HG02798 (cell line): ENCODE data around the gene SLC39A11.
"Not testable (repeated sequence)": the region's sequence is repeated elsewhere in the genome, so short reads cannot be mapped to it uniquely, and the experiment has no call there.

ENCODE experiments used
- ATAC-seq: cut with Tn5 transposase; IDR thresholded peaks from one replicate; pipeline ENCODE4 v1.9.1; 2021; ENCODE audit warnings: mild to moderate bottlenecking; ENCODE audit not compliant: unreplicated experiment, poor library complexity

The SLC39A11 gene

DNA sequence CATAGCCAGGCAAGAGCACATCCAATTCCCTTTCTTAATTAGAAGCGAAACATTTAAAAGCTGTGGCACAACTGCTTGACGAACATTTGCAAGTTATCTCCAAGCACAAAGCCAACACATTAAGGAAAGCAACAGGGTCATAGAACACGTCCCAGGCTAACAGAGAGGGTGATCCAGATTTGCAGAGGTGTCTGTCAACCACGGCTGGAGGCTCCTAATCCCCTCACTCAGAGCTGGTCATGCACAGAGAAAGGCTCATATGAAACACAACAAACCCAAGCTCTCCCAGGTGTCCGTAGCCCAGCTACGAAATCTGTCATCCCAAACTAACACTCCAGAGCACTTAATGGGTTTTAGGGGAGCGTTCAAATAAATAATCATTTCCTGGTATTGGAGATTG lies 276.1 kb downstream of the SLC39A11 start:
- no peak for ATAC-seq

DNA sequence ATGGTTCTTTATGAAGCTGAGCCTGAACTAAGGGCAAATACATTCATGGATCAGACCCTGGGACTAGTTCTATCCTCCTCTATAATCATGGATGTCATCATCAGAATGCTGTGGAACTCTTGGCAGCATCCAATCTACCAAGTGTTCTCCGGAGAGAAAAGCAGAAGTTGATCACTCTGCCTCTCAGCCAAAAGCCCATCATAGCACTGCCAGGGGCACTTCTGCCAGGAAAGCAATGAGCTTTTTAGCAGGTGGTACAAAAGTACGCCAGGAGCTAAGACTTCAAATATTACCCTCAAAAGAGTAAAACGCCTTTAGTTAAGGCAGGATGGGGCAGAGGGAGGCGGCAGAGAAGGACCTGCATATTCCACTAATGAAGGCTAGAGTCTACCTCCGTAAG lies 279.0 kb downstream of the SLC39A11 start:
- no peak for ATAC-seq

DNA sequence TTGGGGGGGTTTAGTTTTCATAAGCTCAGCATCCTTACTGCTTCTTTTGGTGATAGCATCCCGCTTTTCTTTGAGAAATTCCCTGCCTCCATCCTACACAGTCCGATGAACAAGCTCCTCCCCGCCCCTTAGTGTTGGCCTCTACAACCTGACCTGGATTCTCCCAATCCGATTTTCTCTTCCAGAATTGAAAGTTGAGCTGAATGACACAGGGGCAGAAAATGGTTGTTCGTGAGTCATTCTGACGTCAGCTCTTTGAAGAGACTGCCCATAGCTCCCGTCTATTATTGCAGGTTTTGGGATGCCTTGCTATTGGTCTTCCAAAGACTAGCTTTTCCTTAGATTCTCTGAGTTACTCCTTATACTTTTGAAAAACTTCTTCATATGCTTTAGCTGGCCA lies 279.7 kb downstream of the SLC39A11 start:
- no peak for ATAC-seq

DNA sequence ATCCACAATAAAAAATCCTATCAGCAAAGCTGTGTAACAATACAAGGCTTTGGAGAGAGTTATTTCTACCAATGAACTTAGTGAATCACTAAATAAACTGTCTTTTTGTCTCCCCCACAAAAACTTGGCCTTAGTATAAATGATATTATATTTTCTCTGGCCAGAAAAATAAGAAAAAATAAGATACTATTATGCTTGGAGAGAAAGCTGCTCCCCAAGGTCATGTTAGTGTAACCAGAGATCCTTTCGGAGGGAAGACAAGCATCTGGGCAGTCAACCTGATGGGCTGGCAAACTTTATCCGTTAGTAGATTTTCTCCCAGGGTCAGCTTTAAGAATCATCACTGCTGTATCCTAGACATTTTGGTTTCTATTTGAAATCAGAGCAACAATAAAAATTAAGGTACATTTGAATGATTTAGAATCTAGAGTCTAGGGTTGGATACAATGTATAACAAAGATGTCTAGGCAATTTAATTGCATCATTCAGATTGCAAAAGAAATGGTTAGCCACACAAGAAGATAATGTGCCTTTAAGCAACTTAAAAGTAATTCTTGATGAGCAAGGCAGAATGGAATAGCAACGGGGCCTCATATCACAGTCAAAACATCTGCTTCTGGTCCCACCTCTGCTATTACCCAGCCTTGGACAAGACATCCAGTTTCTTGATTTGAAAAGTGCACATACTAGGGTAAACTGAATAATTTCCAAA lies 280.4 kb downstream of the SLC39A11 start:
- ATAC-seq, result no peak

DNA sequence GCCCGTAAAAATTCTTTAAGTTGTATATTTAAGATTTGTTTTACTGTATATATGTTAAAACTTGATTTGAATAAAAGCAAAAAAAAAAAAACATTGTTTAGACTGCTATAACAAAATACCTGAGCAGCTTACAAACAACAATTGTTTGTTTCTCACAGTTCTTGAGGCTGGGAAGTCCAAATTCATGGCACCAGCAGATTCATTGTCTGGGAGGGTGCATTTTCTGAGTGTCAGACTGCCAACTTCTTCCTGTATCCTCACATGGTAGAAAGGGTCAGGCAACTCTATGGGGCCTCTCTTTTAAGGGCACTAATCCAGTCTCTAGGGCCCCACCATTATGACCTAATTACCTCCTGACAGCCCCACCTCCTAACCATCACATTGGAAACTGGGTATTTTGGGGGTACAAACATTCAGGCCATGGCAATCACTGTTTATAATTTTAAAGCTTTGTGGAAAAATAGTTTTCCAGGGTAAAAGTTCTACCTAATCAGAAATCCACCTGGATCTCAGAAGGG lies 281.4 kb downstream of the SLC39A11 start:
- ATAC-seq, result no peak

DNA sequence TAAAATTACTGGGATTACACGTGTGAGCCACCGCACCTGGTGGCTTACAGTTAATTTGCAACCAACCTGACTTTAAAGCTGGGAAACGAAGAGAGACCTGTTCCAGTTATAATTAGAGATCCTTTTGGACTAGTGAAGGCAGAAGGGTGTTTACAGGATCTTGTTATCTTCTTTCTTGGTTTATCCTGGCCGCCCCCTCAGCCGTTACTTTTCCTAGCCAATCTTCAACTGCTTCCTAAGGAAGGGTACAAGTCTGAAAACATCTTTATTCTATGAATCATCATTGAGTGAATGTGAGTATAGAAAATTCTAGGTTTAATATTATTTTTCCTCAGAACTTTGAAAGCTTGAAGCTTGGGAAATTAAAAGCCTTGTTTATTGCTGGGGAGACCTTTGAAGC lies 286.5 kb downstream of the SLC39A11 start:
- no peak for ATAC-seq

DNA sequence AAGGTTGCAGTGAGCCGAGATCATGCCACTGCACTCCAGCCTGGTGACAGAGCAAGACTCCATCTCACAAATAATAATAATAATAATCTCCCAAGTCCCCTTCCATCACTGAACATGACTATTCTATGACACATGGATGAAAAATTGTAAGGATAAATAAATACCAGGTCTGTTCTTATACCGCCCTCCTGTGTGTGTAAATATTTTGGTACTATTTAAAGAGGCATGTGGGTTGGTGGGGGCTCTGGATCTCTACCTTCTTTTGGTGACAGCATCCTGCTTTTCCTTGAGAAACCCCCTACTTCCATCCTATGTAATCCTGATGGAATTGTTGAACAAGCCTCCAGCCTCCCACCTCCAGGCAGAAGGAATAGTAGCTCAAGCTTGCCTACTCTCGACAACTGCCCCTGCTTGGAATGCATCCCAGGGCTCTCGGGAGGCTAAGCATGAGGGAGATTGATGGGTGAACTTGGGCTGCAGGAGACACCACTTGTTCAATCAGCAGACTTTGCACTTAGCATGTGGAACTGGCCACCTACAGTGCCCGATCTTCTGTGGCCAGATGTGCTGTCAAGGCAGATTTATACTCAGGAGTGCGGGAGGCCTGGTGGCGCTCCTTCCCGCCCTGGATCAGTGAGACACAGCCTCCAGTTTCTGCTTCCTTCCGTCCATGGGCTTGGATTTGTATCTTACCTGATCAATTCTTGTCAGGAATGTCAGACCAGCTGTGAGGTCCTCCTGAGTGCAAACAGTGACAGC lies 287.4 kb downstream of the SLC39A11 start:
- ATAC-seq, result no peak

DNA sequence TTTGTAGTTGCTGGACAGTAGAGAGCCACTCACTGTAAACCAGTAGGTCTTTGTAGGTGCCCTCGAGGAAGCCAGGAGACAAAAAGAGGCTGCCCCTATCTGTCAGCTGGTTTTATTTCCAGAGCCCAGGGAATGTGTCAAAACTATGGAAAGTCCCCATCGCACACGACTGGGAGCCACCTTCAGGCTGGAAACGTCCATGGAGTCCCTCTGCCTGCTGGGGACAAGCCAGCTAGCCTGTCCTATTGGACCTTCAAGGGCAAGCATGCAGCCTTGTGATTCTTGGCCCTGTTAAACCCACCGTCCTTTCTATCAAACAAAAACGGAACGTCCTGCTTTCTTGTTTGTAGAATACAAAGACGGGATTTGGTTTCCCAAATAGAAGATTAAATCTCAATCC lies 289.8 kb downstream of the SLC39A11 start:
- ATAC-seq, result no peak

DNA sequence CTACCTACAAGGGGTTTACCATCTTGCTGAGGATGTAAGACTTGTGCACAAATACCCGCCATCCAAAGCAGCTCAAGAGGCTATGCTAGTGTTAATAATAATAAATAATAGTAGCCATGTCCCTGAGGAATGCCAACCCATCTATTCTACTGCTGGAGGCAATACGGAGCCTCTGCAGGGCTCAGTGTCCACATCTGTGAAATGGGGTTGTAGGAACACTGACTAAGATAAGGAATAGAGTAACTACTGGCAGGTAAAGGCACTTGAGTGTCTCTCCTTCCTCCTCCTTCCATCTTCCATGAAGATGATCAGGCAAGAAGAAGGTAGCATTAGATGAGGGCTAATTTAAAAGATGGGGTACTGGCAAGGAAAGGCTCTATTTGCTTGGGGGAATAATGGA lies 295.3 kb downstream of the SLC39A11 start:
- no peak for ATAC-seq

DNA sequence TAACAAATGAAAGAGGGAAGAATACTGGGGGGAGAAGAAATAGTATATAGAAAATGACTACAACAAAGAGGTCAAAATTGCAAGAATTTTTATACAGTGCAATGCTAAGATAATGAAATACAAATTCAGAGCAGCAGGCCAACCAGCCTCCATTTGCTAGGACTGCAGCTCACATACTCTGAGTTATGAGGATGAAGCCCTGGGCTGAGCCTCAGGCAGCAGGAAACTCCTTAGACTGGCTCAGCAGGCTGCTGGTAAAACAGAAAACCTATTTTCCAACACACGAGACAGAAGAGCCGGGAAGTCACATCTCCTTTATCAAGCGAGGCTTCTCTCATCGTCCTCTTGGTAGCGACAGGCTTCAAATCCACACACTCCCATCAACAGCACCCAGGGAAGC lies 296.5 kb downstream of the SLC39A11 start:
- no peak for ATAC-seq

DNA sequence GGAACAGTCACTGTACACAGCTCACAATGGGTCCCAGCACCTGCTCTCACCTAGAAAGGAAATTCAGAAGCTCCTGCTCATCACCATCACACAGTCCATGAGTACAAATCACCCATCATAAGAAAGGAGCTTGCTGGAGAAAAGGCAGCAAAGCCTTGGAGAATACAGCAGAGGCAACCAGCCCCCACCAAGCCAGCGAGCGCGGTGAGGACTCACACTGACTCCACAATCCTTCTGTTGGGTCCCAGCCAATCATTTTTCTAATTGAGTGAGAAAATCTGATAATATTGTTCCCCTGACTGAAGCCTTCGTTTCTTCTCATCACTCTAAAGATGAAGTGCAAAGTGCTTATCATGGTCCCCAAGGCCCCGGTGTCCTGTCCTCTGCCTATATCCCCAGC lies 298.3 kb downstream of the SLC39A11 start:
- ATAC-seq, result no peak

DNA sequence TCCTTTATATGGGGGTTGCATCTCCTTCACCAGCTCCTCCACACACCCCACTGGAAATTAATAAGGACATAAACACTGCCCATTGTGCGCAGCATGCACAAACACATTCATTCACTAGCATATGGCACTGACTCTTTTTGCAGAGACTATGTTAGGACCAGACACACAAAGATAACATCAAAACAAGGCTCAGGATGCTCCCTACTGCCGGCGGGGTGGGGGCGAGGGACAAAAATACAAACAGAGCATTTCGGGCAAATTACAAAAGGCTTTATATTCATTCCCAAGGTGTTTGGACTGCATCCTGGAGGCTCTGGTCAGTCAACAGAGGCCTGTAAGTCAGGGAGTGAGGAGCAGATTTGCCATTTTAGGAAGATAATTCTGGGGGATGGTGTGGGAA lies 299.7 kb downstream of the SLC39A11 start:
- no peak for ATAC-seq

DNA sequence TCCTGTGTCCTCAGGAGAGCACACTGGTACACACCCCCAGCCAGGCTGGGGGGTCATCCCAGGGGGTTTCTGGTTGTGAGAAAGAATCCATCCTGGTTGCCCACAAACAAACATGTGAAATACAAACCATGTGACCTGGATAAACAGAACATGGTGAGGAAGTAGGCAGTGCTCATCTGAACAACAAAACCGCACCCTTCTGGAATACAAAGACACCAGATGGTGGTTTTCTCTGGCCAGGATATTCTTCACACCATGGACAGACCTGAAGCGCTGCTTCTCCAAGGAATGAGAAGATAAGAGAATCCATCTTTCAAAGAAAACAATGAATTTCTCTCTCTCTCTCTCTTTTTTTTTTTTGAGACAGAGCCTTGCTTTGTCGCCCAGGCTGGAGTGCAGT lies 302.3 kb downstream of the SLC39A11 start:
- no peak for ATAC-seq

DNA sequence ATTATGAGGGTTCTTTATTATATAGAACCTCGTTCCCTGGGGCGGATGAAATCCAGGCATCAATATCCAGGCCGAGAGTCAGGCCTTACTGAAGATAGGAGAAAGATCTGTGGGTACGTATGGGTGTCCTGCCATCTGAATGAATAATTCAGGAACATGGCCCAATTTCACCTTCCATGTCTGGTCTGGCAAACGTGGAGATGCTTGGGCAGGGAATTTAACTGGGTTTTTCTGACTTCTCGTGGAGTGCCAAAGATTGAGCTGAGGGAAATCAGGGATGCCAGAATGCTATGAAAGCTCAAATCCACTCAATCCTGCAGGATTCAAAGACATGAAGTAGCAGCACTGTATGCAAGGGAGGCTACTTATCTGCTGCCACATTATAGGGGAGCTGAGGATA lies 302.8 kb downstream of the SLC39A11 start:
- no peak for ATAC-seq

DNA sequence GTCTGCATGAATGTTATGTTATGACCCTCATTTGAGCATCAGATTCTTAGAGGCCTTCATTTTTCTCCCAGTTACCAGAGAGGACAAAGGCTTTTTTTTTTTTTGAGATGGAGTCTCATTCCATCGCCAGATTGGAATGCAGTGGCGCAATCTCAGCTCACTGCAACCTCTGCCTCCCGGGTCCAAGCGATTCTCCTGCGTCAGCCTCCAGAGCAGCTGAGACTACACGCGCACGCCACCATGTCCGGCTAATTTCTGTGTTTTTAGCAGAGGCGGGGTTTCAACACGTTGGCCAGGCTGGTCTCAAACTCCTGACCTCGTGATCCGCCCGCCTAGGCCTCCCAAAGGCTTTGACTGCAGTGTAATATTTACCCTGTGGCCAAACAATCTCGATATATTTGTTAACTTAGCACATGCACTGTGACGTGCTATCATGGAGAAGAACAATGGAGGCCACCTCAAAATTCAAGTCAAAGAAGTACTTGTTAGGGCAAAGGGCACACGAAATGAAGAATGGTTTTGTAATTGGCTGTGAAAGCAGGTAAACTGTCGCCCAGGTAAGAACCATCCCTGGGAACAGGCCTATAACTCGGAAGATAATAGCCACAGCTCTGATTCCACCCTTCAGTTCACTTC lies 303.4 kb downstream of the SLC39A11 start:
- ATAC-seq, result no peak

DNA sequence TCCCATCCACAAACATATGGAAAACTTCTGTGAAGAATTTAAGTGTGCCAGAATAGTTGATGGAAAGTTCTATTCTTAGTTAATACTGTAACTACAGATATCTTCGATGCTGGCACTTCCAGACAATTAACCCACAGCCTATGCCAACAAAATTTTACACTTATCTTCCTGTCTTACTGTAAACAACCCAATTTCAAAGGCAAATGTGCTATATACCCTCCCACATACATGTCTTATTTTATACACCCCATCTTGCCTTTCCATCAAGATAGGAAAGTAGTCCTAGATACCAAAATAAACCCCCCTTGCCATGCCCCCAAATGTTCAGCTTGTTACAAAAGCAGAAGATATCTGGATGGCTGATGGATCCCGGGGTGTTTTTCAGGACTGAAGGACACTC lies 306.3 kb downstream of the SLC39A11 start:
- no peak for ATAC-seq

DNA sequence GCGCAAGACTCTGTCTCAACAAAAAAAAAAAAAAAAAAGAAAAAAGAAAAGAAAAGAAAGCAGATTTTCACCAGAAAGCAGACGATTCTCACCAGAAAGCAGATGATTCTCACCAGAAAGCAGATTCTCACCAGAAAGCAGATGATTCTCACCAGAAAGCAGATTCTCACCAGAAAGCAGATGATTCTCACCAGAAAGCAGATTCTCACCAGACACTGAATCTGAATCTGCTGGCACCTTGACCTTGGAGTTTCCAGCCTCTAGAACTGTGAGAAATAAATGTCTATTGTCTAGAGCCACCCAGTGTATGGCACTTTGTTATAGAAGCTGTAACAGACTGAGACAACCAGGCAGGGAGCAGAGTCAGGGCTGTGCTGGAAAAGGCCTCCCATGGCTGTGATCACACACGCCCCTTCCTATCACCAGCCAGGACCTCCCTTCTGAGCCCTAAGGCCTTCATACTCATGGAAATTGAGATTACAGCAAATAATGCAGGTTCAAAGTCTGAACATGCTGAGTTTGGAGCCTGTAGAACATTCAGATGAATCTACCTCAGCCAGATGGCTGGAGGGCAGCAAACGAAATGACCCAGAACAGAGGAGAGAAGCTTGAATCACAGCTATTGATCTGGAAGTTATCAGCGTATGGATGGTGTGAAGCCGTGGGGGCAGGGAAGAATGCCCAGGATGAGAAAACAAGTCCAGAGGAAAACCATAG lies 309.3 kb downstream of the SLC39A11 start:
- no peak for ATAC-seq

DNA sequence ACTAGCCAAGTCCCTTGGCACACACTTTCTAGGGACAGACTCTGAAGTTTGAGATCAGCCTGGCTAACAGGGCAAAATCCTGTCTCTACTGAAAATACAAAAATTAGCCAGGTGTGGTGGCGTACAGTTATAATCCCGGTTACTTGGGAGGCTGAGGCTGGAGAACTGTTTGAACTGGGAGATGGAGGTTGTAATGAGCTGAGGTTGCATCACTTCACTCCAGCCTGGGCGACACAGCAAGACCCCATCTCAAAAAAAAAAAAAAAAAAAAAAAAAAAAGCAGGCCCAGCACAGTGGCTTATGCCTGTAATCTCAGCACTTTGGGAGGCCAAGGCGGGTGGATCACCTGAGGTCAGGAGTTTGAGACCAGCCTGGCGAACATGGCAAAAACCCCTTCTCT lies 310.1 kb downstream of the SLC39A11 start:
- not testable (repeated sequence) for ATAC-seq

DNA sequence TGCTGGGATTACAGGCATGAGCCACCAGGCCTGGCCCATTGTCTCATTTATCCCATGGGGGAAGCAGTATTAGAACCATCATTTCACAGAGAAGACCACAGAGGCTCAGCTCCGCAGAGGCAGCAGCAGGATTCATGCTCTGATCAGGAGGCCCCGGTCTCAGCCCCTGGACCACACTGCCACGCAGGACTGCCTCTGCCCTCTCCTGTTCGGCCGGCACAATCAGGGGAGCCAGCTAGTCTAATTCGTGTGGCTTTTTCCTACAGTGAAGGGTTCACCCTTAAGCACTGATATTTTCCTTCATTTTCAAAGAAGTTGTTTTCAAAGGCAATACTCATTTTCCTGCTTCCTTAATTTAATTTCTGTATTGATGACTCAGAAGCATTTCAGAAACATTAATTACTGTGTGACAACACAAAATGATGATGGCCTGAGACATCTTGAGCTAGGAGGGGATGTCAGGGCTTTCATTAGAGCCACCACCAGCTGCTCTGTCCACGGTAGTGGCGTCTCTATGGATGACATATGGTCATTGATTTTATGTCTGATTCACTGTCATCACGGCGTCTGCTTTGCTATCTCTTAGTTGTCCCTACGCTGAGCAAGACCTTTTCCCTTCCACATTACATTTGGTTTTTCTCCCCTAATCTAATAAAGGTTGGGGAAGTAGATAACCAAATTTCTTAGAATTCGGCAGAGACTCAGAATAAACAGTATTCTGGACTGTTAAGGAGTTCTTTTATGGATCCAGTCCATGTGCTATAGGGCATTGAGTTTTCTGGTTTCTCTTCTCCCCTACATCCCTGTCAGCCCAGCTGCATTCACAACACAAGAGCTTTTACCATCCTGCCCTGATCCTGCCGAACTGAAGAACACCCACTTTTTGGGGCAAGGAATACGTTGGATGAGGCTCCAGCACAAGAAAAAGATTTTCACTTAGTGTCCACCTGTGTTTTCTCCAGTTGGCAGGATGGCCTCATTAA lies 314.0 kb downstream of the SLC39A11 start:
- ATAC-seq, result no peak

DNA sequence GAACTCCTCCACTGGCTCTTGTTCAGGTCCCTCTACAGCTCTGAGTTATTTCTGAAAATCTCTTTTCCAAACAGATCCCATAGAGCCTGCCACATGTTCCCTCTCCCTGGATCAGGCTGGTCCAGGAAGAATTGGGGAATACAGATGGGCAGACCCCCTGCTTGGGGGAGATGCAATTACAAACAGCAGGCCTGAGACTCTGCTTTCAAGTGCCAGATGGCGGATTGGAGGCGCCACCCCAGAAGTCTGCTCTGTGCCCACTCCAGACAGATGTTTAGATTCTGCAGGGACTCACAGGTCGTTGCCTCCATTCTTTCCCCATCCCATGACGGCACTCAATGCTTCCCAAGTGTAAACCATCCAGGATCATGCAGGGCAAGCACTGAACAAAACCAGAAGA lies 316.6 kb downstream of the SLC39A11 start:
- no peak for ATAC-seq
